Type B pancreatic cell (in vitro differentiated cells): ENCODE measurements around the gene EXOC7. TPM values are rescaled to one million over a fixed set of nuclear protein-coding genes. Genes with fewer than 3 reads are reported as not detected.

Experiments used
- DNase-seq: peaks from one replicate; pipeline ENCODE4 v3.0.0; 2021; ENCODE audit warnings: mixed read lengths; ENCODE audit not compliant: unreplicated experiment; ENCODE audit errors: extremely low spot score
- H3K27ac Mint-ChIP-seq: 2 replicates; pipeline ENCODE4 v1.8.0; 2021; ENCODE audit warnings: mild to moderate bottlenecking, mixed read lengths
- H3K27me3 Mint-ChIP-seq: 2 replicates; pipeline ENCODE4 v1.8.0; 2021; ENCODE audit warnings: mixed read lengths
- H3K36me3 Mint-ChIP-seq: 2 replicates; pipeline ENCODE4 v1.8.0; 2021; ENCODE audit warnings: mixed read lengths
- H3K4me1 Mint-ChIP-seq: one replicate; pipeline ENCODE4 v1.8.0; 2021; ENCODE audit warnings: mixed read lengths; ENCODE audit not compliant: unreplicated experiment
- H3K4me3 Mint-ChIP-seq: 2 replicates; pipeline ENCODE4 v1.8.0; 2021; ENCODE audit warnings: mild to moderate bottlenecking, mixed read lengths
- H3K9me3 Mint-ChIP-seq: 2 replicates; pipeline ENCODE4 v1.8.0; 2021; ENCODE audit warnings: mixed read lengths
- total RNA-seq: library from RNA; stranded (reverse); gene quantifications from 2 replicates; pipeline ENCODE4 v1.2.1, GENCODE V29; 2021; ENCODE audit warnings: low replicate concordance
- TF ChIP-seq, protein P1 (sequence below): fragments of 200-600 bp; sonication (generic); conservative IDR thresholded peaks from 2 replicates; pipeline ENCODE4 v1.5.0; 2021; ENCODE audit warnings: antibody characterized with exemption, mild to moderate bottlenecking

EXOC7 gene
- total RNA-seq, 1 donor from 2014 or later: 201 TPM

GRCh38 chr17:76054112-76054476, 49.5 kb downstream of the EXOC7 start:
- H3K36me3 Mint-ChIP-seq: peaks cover 44% of the 10 kb centered on the region

GRCh38 chr17:76053246-76054111, 50.1 kb downstream of the EXOC7 start:
- DNase-seq: no peak
- peaks cover 46% of the 10 kb centered on the region for H3K36me3 Mint-ChIP-seq
- TF ChIP-seq, protein P1, sequence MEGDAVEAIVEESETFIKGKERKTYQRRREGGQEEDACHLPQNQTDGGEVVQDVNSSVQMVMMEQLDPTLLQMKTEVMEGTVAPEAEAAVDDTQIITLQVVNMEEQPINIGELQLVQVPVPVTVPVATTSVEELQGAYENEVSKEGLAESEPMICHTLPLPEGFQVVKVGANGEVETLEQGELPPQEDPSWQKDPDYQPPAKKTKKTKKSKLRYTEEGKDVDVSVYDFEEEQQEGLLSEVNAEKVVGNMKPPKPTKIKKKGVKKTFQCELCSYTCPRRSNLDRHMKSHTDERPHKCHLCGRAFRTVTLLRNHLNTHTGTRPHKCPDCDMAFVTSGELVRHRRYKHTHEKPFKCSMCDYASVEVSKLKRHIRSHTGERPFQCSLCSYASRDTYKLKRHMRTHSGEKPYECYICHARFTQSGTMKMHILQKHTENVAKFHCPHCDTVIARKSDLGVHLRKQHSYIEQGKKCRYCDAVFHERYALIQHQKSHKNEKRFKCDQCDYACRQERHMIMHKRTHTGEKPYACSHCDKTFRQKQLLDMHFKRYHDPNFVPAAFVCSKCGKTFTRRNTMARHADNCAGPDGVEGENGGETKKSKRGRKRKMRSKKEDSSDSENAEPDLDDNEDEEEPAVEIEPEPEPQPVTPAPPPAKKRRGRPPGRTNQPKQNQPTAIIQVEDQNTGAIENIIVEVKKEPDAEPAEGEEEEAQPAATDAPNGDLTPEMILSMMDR: no peak
- H3K9me3 Mint-ChIP-seq: peaks cover 4% of the 10 kb centered on the region
- H3K27me3 Mint-ChIP-seq: no peaks in the 10 kb centered on the region
- peak overlapping the region; percentile 99 for H3K27ac Mint-ChIP-seq
- H3K4me3 Mint-ChIP-seq: peak overlapping the region; percentile 80
- H3K4me1 Mint-ChIP-seq: peaks cover 17% of the 10 kb centered on the region

More at GRCh38 chr17:76054112-76054476, 49.5 kb downstream of the EXOC7 start:
- Mint-ChIP-seq H3K27me3 (no peaks in the 10 kb centered on the region), H3K4me3 (peak overlapping the region; percentile 80), H3K27ac (peak overlapping the region; percentile 99), H3K4me1 (peaks cover 11% of the 10 kb centered on the region), H3K9me3 (peaks cover 4% of the 10 kb centered on the region)
- TF ChIP-seq, protein P1: no peak
- DNase-seq: no peak

DNA sequence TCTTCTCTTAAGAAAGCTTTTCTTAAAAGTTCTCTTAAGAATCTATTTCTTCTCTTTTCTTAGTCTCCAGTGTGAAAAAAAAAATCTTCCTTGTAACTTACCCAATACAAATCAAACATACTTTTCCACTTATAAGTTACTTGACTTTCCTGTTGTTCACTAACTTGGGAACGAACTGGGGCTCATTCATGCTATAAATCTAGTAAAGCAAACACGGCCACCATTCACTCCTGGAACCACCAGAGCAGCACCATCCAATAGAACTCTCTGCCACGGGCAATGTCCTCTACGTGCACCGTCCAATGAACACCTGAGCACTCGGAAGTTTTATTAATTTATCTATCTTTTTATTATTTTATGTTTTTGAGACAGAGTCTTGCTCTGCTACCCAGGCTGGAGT, 52.0 kb downstream of the EXOC7 start:
- DNase-seq: no peak
- peak overlapping the region; percentile 93 for H3K27ac Mint-ChIP-seq
- peaks cover 46% of the 10 kb centered on the region for H3K36me3 Mint-ChIP-seq
- H3K4me3 Mint-ChIP-seq: peak overlapping the region; percentile 79
- TF ChIP-seq, protein P1: no peak
- H3K27me3 Mint-ChIP-seq: no peaks in the 10 kb centered on the region
- peaks cover 4% of the 10 kb centered on the region for H3K9me3 Mint-ChIP-seq
- H3K4me1 Mint-ChIP-seq: peaks cover 17% of the 10 kb centered on the region

- Mint-ChIP-seq H3K27me3 (no peaks in the 10 kb centered on the region), H3K9me3 (peaks cover 4% of the 10 kb centered on the region), H3K4me3 (peak overlapping the region; percentile 65), H3K36me3 (peaks cover 41% of the 10 kb centered on the region), H3K27ac (peak overlapping the region; percentile 93), H3K4me1 (peaks cover 13% of the 10 kb centered on the region)
- no peak for DNase-seq
- TF ChIP-seq, protein P1: no peak
These were observed 52.8 kb downstream of the EXOC7 start for GRCh38 chr17:76050538-76051467.

GRCh38 chr17:76049836-76050537, 53.6 kb downstream of the EXOC7 start:
- TF ChIP-seq, protein P1: no peak
- Mint-ChIP-seq H3K27me3 (no peaks in the 10 kb centered on the region), H3K9me3 (peaks cover 4% of the 10 kb centered on the region), H3K4me1 (peaks cover 13% of the 10 kb centered on the region), H3K27ac (peak overlapping the region; percentile 93), H3K4me3 (peak overlapping the region; percentile 37), H3K36me3 (peaks cover 47% of the 10 kb centered on the region)
- DNase-seq: no peak
